Measurements from ENCODE around the gene ARHGEF11.

DNA sequence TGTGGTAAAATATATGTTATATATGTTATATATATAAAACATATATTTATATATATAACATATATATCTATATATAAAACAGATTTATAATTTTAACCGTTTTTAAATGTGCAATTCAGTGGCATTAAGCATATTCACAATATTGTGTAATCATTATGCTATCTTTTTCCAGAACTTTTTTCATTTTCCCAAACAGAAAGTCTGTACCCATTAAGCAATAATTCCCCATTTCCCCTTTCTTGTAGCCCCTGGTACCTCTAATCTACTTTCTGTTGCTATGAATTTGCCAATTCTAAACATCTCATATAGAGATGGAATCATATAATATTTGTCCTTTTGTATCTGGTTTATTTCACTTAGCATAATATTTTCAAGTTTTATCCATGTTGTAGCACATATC is 10.7 kb upstream of the ARHGEF11 start:
- TF ChIP-seq, protein P1, sequence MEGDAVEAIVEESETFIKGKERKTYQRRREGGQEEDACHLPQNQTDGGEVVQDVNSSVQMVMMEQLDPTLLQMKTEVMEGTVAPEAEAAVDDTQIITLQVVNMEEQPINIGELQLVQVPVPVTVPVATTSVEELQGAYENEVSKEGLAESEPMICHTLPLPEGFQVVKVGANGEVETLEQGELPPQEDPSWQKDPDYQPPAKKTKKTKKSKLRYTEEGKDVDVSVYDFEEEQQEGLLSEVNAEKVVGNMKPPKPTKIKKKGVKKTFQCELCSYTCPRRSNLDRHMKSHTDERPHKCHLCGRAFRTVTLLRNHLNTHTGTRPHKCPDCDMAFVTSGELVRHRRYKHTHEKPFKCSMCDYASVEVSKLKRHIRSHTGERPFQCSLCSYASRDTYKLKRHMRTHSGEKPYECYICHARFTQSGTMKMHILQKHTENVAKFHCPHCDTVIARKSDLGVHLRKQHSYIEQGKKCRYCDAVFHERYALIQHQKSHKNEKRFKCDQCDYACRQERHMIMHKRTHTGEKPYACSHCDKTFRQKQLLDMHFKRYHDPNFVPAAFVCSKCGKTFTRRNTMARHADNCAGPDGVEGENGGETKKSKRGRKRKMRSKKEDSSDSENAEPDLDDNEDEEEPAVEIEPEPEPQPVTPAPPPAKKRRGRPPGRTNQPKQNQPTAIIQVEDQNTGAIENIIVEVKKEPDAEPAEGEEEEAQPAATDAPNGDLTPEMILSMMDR (IDR thresholded peaks at IDR 0.05; ENCODE audit: poor library complexity) = no peak
- no peak for TF ChIP-seq EZH2 (IDR thresholded peaks at IDR 0.05; ENCODE audit: borderline replicate concordance)

All from hepatocyte (in vitro differentiated cells).